OCI-LY3 (cell line): ENCODE measurements around the gene LRRC37B.
"Not testable (repeated sequence)": the region's sequence is repeated elsewhere in the genome, so short reads cannot be mapped to it uniquely, and the experiment has no call there.

ENCODE experiments used
- CTCF ChIP-seq: fragments of 200-600, 300-600 bp; sonication (generic); IDR thresholded peaks from 2 replicates; pipeline ENCODE4 v1.5.1; 2014; ENCODE audit warnings: antibody characterized with exemption, low read length, low read depth
- EZH2phosphoT487 ChIP-seq: fragments of 200-600 bp; shearing (Covaris generic); IDR thresholded peaks from 2 replicates; pipeline ENCODE4 v1.6.1; 2018; ENCODE audit warnings: antibody characterized with exemption, mixed run types, low read depth

GRCh38 chr17:31964131-31964530 is 43.1 kb upstream of the LRRC37B start:
- TF ChIP-seq EZH2phosphoT487, CTCF: not testable (repeated sequence)
